Immature natural killer cell (primary cell): Measurements from ENCODE around the gene GAS2L2. TPM values are rescaled to one million over a fixed set of nuclear protein-coding genes. Genes with fewer than 3 reads are reported as not detected.
"Not testable (repeated sequence)": the region's sequence is repeated elsewhere in the genome, so short reads cannot be mapped to it uniquely, and the experiment has no call there.

Experiments used
- DNase-seq, 3 donors: peaks; one replicate each; pipeline ENCODE4 v3.0.0; 2022; ENCODE audit warnings: mixed read lengths in 1 of 3
- H3K27ac Mint-ChIP-seq, 6 donors: one replicate each; pipeline ENCODE4 v1.8.0; 2020; ENCODE audit warnings: mixed read lengths in 6 of 6, mild to moderate bottlenecking in 5 of 6, inconsistent platforms in 4 of 6, moderate library complexity in 3 of 6
- H3K27me3 Mint-ChIP-seq, 3 donors: one replicate each; pipeline ENCODE4 v1.8.0; 2020 to 2021; ENCODE audit warnings: low read depth in 3 of 3, mild to moderate bottlenecking in 3 of 3, mixed read lengths in 3 of 3, moderate library complexity in 3 of 3, inconsistent platforms in 1 of 3
- H3K36me3 Mint-ChIP-seq, 3 donors: one replicate each; pipeline ENCODE4 v1.8.0; 2020; ENCODE audit warnings: mixed read lengths in 3 of 3, inconsistent platforms in 2 of 3, mild to moderate bottlenecking in 2 of 3
- H3K4me1 Mint-ChIP-seq, 2 donors: one replicate each; pipeline ENCODE4 v1.8.0; 2020; ENCODE audit warnings: inconsistent platforms in 2 of 2, mild to moderate bottlenecking in 2 of 2, mixed read lengths in 2 of 2, moderate library complexity in 1 of 2
- H3K4me3 Mint-ChIP-seq, 5 donors: one replicate each; pipeline ENCODE4 v1.8.0; 2020; ENCODE audit warnings: mild to moderate bottlenecking in 5 of 5, mixed read lengths in 5 of 5, inconsistent platforms in 3 of 5, moderate library complexity in 3 of 5
- H3K9me3 Mint-ChIP-seq, 6 donors: one replicate each; pipeline ENCODE4 v1.8.0; 2020; ENCODE audit warnings: mild to moderate bottlenecking in 6 of 6, mixed read lengths in 6 of 6, inconsistent platforms in 4 of 6, moderate library complexity in 3 of 6
- polyA plus RNA-seq, 3 donors: library from polyadenylated mRNA; unstranded; fragments of 300-500 nt; fragmentation: Illumina TruSeq; gene quantifications; one replicate each; pipeline ENCODE4 v1.2.3, GENCODE V29; 2021

GAS2L2 gene
- polyA plus RNA-seq, 3 donors from 2014 or later = not detected

DNA sequence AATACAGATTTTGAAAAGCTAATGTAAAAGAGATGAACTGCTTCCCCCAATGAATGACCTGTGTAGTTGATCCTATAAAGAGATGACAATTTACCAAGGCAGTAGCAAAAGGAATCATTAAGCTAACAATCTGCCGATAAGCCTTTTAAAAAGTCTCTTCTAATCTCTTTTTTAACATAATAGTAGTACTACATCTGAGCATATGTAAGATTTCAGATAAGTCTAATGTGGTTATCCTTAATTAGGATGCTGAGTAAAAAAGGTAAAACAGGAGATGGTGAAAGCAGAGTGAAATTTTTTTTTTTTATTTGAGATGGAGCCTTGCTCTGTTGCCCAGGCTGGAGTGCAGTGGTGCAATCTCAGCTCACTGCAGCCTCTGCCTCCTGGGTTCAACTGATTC is 47.8 kb downstream of the GAS2L2 start:
- no peak overlapping the region for H3K27ac Mint-ChIP-seq
- DNase-seq = no peak
- peaks cover 2 to 5% of the 10 kb centered on the region in 2 donors for H3K4me1 Mint-ChIP-seq
- no peak overlapping the region for H3K4me3 Mint-ChIP-seq
- H3K27me3 Mint-ChIP-seq = no peaks in the 10 kb centered on the region
- peaks cover 0 to 5% (median 0%) of the 10 kb centered on the region in 6 donors for H3K9me3 Mint-ChIP-seq
- H3K36me3 Mint-ChIP-seq = peaks cover 10 to 22% (median 12%) of the 10 kb centered on the region in 3 donors

DNA sequence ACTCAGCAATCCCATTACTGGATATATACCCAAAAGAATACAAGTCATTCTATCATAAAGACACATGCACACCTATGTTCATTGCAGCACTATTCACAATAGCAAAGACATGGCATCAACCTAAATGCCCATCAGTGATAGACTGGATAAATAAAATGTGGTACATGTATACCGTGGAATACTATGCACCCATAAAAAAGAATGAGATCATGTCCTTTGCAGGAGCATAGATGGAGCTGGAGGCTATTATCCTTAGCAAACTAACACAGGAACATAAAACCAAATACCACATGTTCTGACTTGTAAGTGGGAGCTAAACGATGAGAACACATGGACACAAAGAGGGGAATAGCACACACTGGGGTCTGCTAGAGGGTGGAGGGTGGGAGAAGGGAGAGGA is 49.7 kb downstream of the GAS2L2 start:
- H3K4me3 Mint-ChIP-seq, H3K27ac Mint-ChIP-seq, H3K4me1 Mint-ChIP-seq, DNase-seq, H3K9me3 Mint-ChIP-seq, H3K27me3 Mint-ChIP-seq: not testable (repeated sequence)
- H3K36me3 Mint-ChIP-seq = peaks cover 9 to 13% (median 9%) of the 10 kb centered on the region in 3 donors

DNA sequence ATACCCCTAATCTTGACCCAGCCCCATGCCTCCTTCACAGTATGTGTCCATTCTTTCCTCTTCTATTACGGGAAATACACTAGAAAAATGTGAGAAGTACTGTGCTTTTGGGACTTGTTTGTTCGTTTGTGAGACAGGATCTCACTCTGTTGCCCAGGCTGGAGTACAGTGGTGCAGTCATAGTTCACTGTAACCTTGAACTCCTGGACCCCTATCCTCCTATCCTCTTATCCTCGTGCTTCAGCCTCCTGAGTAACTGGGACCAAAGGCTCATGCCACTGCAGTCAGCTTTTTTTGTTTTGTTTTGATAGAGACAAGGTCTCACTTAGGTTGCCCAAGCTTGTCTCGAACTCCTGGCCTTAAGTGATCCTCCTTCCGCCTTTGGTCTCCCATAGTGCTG is 51.5 kb downstream of the GAS2L2 start:
- H3K4me3 Mint-ChIP-seq = no peak overlapping the region
- H3K27me3 Mint-ChIP-seq = no peaks in the 10 kb centered on the region
- H3K4me1 Mint-ChIP-seq = peaks cover 0 to 5% of the 10 kb centered on the region in 2 donors
- peaks cover 9 to 12% (median 9%) of the 10 kb centered on the region in 3 donors for H3K36me3 Mint-ChIP-seq
- H3K9me3 Mint-ChIP-seq = peaks cover 0 to 5% (median 0%) of the 10 kb centered on the region in 6 donors
- peak overlapping the region in 1 of 6 donors; percentile 7 for H3K27ac Mint-ChIP-seq
- DNase-seq = no peak

DNA sequence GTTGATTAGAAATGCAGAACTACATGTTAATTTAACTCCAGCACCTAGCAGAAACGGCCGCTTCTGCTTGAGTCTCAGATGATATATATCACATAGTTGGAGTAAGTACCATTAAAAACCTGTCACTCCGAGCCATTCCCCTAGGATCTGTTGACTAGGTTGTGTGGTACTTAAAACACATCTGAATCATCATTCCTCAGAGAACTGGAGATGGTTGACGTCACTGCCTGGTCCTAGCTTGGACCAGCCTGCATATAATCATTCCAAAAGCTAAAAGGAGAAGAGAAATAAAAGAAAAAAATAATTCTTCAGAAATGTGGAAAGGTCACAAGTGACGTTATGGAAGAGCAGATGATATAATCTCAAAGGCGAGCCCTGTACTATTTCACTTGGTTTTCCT is 52.9 kb downstream of the GAS2L2 start:
- DNase-seq = no peak
- H3K27ac Mint-ChIP-seq = peak overlapping the region in 1 of 6 donors; percentile 46
- no peak overlapping the region for H3K4me3 Mint-ChIP-seq
- H3K4me1 Mint-ChIP-seq = no peaks in the 10 kb centered on the region
- H3K27me3 Mint-ChIP-seq = no peaks in the 10 kb centered on the region
- peaks cover 14 to 19% (median 19%) of the 10 kb centered on the region in 3 donors for H3K36me3 Mint-ChIP-seq
- peaks cover 0 to 5% (median 0%) of the 10 kb centered on the region in 6 donors for H3K9me3 Mint-ChIP-seq

DNA sequence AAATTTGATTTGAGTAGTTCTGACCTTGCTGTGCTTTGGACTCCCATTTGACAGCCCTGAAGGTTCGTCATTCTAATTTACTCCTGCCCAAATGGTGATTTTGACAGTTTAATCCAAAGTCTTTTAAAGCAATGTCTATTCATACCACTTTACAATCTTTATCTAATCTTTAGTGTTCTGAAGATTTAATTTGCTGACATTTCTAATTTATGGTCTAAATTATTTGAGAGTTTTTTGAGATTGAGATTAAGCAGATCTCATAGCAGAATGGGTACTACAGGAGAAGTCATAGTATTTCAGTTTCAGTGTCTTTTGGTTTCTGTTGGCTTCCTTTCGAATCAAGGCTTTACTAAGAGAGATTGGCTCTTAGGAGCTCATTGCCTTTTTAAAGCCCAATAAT is 54.2 kb downstream of the GAS2L2 start:
- Mint-ChIP-seq H3K4me1 (no peaks in the 10 kb centered on the region), H3K27me3 (no peaks in the 10 kb centered on the region), H3K9me3 (peaks cover 0 to 5% (median 0%) of the 10 kb centered on the region in 6 donors), H3K27ac (no peak overlapping the region), H3K4me3 (no peak overlapping the region), H3K36me3 (peaks cover 14 to 28% (median 19%) of the 10 kb centered on the region in 3 donors)
- DNase-seq = no peak

DNA sequence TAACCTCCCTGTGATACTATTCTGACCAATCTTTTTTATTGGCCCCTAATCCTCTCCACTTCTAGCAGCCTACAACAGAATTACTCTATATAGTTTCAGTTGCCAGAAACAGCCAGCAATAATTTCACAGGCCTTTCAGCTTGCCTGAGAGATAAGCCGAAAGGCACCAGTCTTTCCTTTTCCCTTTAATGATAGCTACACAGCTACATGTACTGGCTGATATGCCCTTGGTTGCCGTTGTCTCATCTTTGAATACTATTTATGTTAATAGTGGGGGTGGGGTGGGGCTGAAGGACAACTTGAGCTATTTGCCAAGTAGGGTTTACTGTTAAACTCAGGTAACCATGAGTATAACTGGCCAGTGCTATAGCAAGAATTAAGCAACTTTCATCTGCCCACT is 57.4 kb downstream of the GAS2L2 start:
- DNase-seq = no peak
- no peaks in the 10 kb centered on the region for H3K9me3 Mint-ChIP-seq
- H3K4me1 Mint-ChIP-seq = no peaks in the 10 kb centered on the region
- H3K27me3 Mint-ChIP-seq = no peaks in the 10 kb centered on the region
- H3K4me3 Mint-ChIP-seq = no peak overlapping the region
- H3K36me3 Mint-ChIP-seq = peaks cover 8 to 25% (median 16%) of the 10 kb centered on the region in 3 donors
- no peak overlapping the region for H3K27ac Mint-ChIP-seq

DNA sequence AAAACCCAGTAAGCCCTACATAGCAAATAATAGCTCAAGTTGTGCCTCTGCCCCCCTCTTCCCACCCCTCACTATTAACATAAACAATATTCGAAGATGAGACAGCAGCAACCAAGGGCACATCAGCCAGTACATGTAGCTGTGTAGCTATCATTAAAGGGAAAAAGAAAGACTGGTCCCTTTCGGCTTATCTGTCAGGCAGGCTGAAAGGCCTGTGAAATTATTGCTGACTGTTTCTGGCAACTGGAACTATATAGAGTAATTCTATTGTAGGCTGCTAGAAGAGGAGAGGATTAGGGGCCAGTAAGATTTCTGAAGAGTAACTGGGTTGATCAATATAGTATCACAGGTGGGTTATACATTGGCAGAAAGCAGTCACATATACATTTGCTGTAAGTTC is 58.1 kb downstream of the GAS2L2 start:
- H3K27me3 Mint-ChIP-seq = no peaks in the 10 kb centered on the region
- no peaks in the 10 kb centered on the region for H3K9me3 Mint-ChIP-seq
- H3K4me1 Mint-ChIP-seq = no peaks in the 10 kb centered on the region
- no peak for DNase-seq
- peaks cover 15 to 32% (median 23%) of the 10 kb centered on the region in 3 donors for H3K36me3 Mint-ChIP-seq
- H3K4me3 Mint-ChIP-seq = no peak overlapping the region
- no peak overlapping the region for H3K27ac Mint-ChIP-seq

Other genes starting within 250 kb of the GAS2L2 start
- gene SLFN12L, start 215.6 kb downstream of the GAS2L2 start, polyA plus RNA-seq = 10 to 100 TPM; 14.8 to 28.8 (median 27.4) TPM
- under 1 TPM in 2 of 3 donors, not detected in 1; 0.10 to 0.50 TPM for gene SLFN14, start 192.4 kb downstream of the GAS2L2 start, polyA plus RNA-seq
- 1 to 10 TPM in 2 of 3 donors, not detected in 1; 1.7 to 2.0 TPM for gene PEX12, start 174.7 kb downstream of the GAS2L2 start, polyA plus RNA-seq
- gene AP2B1, start 165.9 kb downstream of the GAS2L2 start, polyA plus RNA-seq = 10 to 100 TPM; 43.7 to 79.9 (median 51.4) TPM
- gene RASL10B, start 21.6 kb downstream of the GAS2L2 start, polyA plus RNA-seq = not detected
- gene C17orf50, start 7.6 kb upstream of the GAS2L2 start, polyA plus RNA-seq = under 1 TPM in 2 of 3 donors, not detected in 1; 0.28 to 0.34 TPM
- gene MMP28, start 42.4 kb upstream of the GAS2L2 start, polyA plus RNA-seq = not detected
- gene TAF15, start 56.2 kb upstream of the GAS2L2 start, polyA plus RNA-seq = 10 to 100 TPM in 2 of 3 donors, 1 to 10 TPM in 1; 9.4 to 35.5 (median 10.3) TPM
- under 1 TPM in 2 of 3 donors, not detected in 1; 0.11 to 0.19 TPM for gene HEATR9, start 115.7 kb upstream of the GAS2L2 start, polyA plus RNA-seq
- gene CCL5, start 127.1 kb upstream of the GAS2L2 start, polyA plus RNA-seq = 1,000 to 10,000 TPM; 1,095 to 2,255 (median 1,960) TPM
- gene RDM1, start 177.5 kb upstream of the GAS2L2 start, polyA plus RNA-seq = 1 to 10 TPM in 1 of 3 donors, under 1 TPM in 1, not detected in 1; 0.82 to 1.7 TPM
- gene LYZL6, start 190.5 kb upstream of the GAS2L2 start, polyA plus RNA-seq = not detected
- gene CCL16, start 228.3 kb upstream of the GAS2L2 start, polyA plus RNA-seq = not detected
- gene CCL14, start 233.5 kb upstream of the GAS2L2 start, polyA plus RNA-seq = not detected
- not detected for gene CCL15, start 248.3 kb upstream of the GAS2L2 start, polyA plus RNA-seq